ENCODE results near the gene PPP2R1A.
A peak's percentile ranks its signal among the peaks of the same experiment; 100 is the strongest.
"Not testable (repeated sequence)": the region's sequence is repeated elsewhere in the genome, so short reads cannot be mapped to it uniquely, and the experiment has no call there.

PPP2R1A gene

GRCh38 chr19:52200755-52201391, 11.0 kb downstream of the PPP2R1A start:
- DNase-seq, result not testable (repeated sequence)

GRCh38 chr19:52206481-52206880, 16.6 kb downstream of the PPP2R1A start:
- DNase-seq, result no peak

DNA sequence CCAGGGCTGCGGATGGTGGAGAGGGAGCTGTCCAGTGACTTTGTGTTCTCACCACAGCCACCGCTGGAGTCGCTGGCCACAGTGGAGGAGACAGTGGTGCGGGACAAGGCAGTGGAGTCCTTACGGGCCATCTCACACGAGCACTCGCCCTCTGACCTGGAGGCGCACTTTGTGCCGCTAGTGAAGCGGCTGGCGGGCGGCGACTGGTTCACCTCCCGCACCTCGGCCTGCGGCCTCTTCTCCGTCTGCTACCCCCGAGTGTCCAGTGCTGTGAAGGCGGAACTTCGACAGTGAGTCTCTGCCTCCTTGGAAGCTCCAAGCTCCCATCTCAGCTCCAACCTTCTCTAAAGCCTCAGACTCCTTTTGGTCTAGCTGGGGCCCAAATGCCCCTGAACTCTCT, 21.4 kb downstream of the PPP2R1A start:
- no peak for DNase-seq

- no peak for DNase-seq
These were observed 22.2 kb downstream of the PPP2R1A start for GRCh38 chr19:52211926-52212571.

- no peak for DNase-seq
These were observed 22.9 kb downstream of the PPP2R1A start for GRCh38 chr19:52212572-52213255.

GRCh38 chr19:52214241-52214640, 24.4 kb downstream of the PPP2R1A start:
- DNase-seq, result no peak

GRCh38 chr19:52216401-52216800, 26.5 kb downstream of the PPP2R1A start:
- DNase-seq, result no peak

DNA sequence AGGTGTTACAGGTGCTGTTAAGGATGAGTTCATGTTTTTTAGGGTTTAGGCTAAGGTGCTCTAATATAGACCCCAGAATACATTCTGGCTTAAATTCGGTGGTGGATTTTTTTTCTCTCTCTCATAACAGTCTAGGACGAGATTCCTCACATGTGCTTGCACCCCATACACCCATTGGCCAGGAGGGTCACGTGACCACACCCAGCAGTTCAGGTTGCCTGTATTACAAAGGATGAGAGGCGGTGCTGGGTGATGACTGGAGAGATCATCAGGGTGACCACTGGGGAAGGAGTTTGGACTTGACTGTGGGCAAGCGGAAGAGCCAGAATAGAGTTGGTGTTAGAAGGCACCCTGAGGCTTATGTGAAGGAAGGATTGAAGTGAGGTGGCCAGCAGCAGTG, 27.7 kb downstream of the PPP2R1A start:
- DNase-seq, result no peak

DNA sequence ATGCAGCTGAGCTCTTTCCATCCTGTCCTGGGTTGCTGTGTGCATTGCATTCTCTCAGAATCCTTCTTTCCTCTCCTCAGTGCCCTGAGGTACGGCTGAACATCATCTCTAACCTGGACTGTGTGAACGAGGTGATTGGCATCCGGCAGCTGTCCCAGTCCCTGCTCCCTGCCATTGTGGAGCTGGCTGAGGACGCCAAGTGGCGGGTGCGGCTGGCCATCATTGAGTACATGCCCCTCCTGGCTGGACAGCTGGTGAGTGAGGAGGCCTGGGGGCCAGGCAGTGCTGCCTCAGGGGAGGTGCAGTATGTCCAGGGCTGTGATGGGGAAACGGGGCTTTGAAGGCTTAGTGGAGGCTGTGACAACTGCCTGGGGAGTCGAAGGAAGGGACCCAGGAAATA, 29.8 kb downstream of the PPP2R1A start:
- DNase-seq, result no peak

GRCh38 chr19:52221031-52221430, 31.2 kb downstream of the PPP2R1A start:
- DNase-seq, result no peak

DNA sequence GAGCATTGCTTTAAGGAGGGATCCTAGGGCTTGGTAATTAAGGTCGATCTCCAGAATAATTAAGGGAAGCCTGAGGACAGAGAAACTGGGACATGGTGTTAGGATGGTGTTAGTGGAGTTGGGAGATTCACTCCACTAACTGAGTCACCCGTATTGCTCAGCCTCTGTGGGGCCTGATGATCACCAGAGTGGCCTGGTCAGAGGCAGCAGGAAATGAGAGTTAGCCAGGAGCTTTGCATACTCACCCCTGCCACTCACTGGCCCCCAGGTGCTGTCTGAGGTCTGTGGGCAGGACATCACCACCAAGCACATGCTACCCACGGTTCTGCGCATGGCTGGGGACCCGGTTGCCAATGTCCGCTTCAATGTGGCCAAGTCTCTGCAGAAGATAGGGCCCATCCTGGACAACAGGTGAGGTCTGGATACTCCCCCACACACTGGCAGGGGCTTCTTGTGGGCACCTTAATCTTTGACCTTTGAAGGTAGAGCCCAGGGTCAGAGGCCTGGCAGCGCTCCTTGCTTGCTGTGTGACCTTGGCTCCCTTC, 32.1 kb downstream of the PPP2R1A start:
- DNase-seq, result no peak

DNA sequence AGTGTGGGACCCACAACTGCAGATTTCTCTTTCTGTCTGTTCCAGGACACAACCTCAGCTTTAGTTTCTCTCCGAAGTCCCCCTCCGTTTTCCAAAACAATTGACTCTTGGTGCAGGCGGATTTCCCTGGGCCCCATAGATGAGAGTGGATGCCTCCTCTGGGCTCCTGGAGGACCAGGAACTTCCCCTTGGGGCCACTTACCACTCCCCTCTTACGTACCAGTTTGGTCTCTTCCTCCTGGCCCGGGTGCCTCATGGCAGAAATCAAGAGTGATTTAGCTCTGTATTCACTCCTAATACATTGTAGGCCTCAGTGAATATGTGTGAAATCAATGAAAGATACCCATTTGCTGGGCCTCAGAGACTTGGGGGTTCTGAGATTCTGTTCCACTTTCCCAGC, 34.4 kb downstream of the PPP2R1A start:
- no peak for DNase-seq

- no peak for DNase-seq
These were observed 36.8 kb downstream of the PPP2R1A start for GRCh38 chr19:52226652-52227051.

- DNase-seq, result no peak
These were observed 37.5 kb downstream of the PPP2R1A start for GRCh38 chr19:52227196-52227940.

- DNase-seq, result no peak
These were observed 38.1 kb downstream of the PPP2R1A start for GRCh38 chr19:52227980-52228379.

DNA sequence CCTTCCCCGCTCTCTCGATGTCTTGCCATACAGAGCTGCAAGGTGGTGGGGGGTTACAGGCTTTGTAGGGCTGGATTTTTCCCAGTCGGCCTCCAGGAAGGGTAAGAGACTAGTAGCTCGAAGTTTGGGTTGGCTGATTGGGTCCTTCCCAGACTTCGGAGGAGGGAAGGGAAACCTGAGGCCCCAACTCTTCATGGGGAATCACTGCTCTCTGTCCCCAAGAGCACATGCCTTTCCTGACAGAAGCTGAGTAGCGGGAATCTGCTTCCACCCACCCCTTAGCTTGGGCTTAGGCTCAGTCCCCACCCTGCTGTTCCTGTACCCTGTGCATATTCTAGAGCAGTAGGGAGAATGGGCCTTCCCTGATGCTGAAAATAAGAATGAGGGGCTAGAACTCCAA, 39.7 kb downstream of the PPP2R1A start:
- no peak for DNase-seq

DNA sequence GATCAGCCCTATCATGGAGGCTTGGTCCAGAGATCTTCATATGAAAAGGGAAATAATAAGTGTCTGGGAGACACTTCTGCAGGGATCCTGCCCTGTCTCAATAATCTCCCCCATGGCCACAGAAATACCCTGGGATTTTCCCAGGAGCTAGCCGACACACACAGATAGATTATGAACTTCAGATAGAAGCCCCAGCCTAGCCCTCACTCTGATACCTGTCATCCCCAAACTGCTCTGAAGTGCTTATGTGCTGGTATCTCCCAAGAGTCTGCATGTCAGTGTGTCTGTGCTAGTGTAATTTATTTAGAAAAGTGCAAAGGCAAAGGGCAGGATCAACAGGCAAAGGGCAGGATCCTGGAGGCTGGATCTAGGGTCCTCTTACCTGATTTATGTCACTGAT, 40.8 kb downstream of the PPP2R1A start:
- DNase-seq, result no peak

DNA sequence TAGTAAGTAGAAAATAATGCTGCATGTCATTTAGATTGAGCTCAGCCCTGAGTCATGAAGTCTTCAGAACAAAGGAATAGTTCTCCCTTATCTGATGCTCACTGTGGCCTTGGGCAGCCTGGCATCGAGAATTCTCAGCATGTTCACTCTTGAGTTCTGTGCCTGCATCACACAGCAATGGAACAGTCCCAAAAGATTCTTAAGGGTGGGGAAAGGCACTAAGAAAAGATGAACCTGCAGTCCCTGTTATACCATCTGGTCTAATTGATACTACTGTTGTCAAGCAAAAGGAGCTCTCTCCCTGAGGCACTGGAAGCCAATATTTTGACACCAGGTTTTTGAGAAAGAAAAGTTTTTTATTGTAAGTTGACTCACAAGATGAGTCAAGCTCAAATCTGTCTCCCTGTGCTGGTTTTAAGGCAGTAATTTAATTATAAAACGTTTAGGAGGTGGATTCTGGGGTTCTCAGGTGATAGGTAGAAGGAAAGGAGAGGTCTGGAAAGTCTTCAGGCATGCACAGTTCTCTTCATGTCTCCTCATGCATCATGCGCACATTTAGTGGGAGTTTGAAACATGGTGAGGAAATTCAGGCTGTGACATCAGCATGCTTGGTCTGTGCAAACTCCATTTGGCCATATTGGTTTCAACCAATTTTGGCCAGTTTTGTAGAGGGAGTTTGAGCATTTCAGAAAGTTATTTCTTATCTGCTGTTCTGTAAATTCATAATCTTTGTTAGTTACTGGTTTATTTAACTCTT, 41.5 kb downstream of the PPP2R1A start:
- DNase-seq, result no peak

DNA sequence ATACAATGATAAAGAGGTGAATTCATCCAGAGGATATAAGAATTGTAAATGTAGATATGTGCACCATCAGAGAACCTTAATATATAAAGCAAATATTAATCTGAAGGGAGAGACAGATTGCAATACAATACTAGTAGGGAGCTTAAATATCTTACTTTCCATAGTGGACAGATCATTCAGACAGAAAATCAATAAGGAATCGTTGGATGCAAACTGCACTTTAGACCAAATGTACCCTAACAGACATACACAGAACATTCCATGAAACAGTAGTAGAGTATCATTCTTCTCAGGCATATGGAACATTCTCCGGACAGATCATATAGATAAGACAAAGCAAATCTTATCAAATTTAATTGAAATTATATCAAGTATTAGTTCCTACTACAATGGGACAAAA, 44.6 kb downstream of the PPP2R1A start:
- no peak for DNase-seq

DNA sequence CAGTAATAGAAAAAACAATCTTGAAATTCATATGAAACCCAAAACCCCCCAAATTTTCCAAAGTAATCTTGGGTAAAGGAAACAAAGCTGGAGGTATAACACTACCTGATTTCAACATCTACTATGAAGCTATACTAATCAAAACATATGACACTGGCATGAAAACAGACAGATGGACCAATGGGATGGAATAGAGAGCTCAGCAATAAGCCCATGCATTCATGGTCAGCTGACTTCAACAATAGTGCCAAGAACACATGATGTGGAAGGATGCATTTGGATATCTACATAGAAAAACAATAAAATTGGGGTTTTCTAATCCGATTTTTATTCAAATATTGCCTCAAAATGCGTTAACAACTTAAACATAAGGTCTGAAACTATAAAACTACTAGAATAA, 47.3 kb downstream of the PPP2R1A start:
- no peak for DNase-seq

- peak; percentile 55 to 73 for DNase-seq
These were observed 48.0 kb downstream of the PPP2R1A start for GRCh38 chr19:52237771-52238400.

GRCh38 chr19:52244021-52244420, 54.2 kb downstream of the PPP2R1A start:
- DNase-seq, result no peak

All from CD4-positive, alpha-beta T cell treated with Interferon alpha-2 for 1 hour (primary cell).